Right atrium auricular region (tissue), 2 donors: ENCODE measurements around the gene KIN. TPM values are rescaled to one million over a fixed set of nuclear protein-coding genes. Genes with fewer than 3 reads are reported as not detected.

ENCODE experiments used
- DNase-seq: peaks from one replicate; pipeline ENCODE4 v3.0.0-alpha.2; 2019; ENCODE audit warnings: low spot score
- H3K27ac ChIP-seq, 2 donors: fragments of 200-600 bp; sonication (generic); 1 replicate in 1 of 2; 2 replicates in 1 of 2; pipeline ENCODE4 v1.5.1; 2016 to 2019
- H3K27me3 ChIP-seq, 2 donors: fragments of 200-600 bp; sonication (generic); one replicate each; pipeline versions ENCODE4 v1.5.1 to v1.6.0; 2017 to 2019
- H3K36me3 ChIP-seq: fragments of 200-600 bp; sonication (generic); one replicate; pipeline ENCODE4 v1.5.1; 2016
- H3K4me1 ChIP-seq, 2 donors: fragments of 200-600 bp; sonication (generic); one replicate each; pipeline versions ENCODE4 v1.5.1 to v1.6.0; 2017 to 2019
- H3K4me3 ChIP-seq, 2 donors: fragments of 200-600 bp; sonication (generic); 1 replicate in 1 of 2; 2 replicates in 1 of 2; pipeline ENCODE4 v1.5.1; 2017 to 2019; ENCODE audit warnings: mild to moderate bottlenecking in 1 of 2, moderate library complexity in 1 of 2
- H3K9me3 ChIP-seq, 2 donors: fragments of 200-600 bp; sonication (generic); one replicate each; pipeline ENCODE4 v1.5.1; 2019
- total RNA-seq, 2 donors: library from RNA; depleted of rRNA; stranded (reverse); fragments of >200 nt; gene quantifications; one replicate each; pipeline ENCODE4 v1.1.0, GENCODE V29; 2016
- TF ChIP-seq, protein P1 (sequence below), 2 donors: fragments of 200-600 bp; sonication (generic); IDR thresholded peaks; one replicate each; pipeline ENCODE4 v1.5.1; 2019; ENCODE audit warnings: antibody characterized with exemption in 2 of 2

Gene KIN
- total RNA-seq, 2 donors from 2014 or later: 3.0 to 5.1 TPM

DNA sequence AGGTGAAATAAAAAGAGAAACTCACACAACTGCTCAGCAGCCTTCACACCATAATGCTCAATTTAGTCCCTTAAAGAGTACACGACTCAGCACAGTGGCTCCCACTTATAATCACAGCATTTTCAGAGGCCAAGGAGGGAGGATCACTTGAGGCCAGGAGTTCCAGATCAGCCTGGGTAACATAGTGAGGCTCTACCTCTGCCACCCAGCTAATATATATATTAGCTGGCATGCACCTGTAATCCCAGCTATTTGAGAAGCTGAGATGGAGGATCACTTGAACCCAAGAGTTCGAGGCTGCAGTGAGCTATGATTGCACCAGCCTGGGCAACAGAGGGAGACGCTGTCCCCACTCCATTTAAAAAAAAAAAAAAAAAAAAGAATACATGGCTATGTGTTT lies 82.5 kb downstream of the KIN start:
- Histone ChIP-seq H3K27me3 (no peaks in the 10 kb centered on the region), H3K36me3 (no peaks in the 10 kb centered on the region), H3K4me3 (no peak overlapping the region), H3K27ac (no peak overlapping the region), H3K9me3 (no peaks in the 10 kb centered on the region), H3K4me1 (no peaks in the 10 kb centered on the region)
- TF ChIP-seq, protein P1, sequence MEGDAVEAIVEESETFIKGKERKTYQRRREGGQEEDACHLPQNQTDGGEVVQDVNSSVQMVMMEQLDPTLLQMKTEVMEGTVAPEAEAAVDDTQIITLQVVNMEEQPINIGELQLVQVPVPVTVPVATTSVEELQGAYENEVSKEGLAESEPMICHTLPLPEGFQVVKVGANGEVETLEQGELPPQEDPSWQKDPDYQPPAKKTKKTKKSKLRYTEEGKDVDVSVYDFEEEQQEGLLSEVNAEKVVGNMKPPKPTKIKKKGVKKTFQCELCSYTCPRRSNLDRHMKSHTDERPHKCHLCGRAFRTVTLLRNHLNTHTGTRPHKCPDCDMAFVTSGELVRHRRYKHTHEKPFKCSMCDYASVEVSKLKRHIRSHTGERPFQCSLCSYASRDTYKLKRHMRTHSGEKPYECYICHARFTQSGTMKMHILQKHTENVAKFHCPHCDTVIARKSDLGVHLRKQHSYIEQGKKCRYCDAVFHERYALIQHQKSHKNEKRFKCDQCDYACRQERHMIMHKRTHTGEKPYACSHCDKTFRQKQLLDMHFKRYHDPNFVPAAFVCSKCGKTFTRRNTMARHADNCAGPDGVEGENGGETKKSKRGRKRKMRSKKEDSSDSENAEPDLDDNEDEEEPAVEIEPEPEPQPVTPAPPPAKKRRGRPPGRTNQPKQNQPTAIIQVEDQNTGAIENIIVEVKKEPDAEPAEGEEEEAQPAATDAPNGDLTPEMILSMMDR (IDR thresholded peaks at IDR 0.05): no peak
- DNase-seq: no peak

DNA sequence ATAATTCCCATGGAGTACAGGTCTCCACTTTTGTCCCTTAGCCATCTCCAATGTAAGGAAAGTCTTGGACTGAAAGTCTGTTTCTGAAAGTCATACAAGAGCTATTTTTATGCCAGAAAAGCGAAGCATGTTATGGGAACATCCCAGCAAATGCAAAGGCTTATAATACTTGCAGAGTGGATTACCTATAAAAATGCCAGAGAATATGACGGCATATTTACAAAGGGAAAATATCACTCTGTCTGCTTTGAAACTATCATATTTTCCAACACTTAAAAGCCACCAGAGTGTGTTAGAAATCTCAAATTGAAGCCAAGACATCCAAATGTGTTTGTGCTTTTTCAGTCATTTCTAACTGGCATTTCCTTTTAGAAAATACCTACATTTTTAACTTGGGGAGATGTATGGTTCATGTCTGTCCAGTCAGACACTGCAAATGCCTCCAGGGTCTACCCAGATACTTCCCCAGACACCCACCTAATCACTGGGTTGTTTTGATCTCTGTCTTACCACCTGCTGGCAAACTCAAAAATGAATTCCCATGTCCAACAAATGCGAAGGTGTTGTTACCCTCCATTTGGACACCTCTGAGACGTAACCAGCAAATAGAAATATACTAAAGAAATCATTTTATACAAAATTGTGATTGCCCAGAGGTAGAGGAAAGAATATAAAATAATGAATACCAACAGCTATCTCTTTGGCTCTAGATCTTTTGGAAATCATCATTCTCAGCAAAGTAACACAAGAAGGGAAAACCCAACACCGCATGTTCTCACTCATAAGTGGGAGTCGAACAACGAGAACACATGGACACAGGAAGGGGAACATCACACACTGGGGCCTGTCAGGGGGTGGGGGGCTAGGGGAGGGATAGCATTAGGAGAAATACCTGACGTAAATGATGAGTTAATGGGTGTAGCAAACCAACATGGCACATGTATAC lies 83.4 kb downstream of the KIN start:
- H3K4me3 ChIP-seq: no peak overlapping the region
- H3K9me3 ChIP-seq: no peaks in the 10 kb centered on the region
- no peak overlapping the region for H3K27ac ChIP-seq
- TF ChIP-seq, protein P1 (IDR thresholded peaks at IDR 0.05): no peak
- no peak for DNase-seq
- no peaks in the 10 kb centered on the region for H3K27me3 ChIP-seq
- H3K36me3 ChIP-seq: no peaks in the 10 kb centered on the region
- no peaks in the 10 kb centered on the region for H3K4me1 ChIP-seq

DNA sequence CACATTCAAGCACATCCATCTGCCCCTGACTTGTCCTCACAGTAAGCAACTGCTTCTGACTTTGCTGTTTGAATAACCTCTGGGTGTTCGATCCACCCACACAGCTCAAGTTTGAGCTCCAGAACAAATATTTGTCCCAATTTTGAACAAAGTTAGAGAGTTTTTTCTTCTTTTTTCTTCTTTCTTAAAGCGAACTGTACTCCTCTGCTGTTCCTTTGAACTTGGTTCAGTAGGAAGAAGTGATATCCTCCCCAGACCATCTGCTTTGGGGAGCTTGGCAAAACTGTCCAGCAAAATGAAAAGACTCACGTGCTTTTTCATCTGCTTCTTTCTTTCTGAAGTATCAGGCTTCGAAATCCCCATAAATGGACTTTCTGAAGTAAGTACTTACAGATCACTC lies 84.7 kb downstream of the KIN start, which contains the start of gene ITIH2:
TSS of gene ITIH2 (plus strand) at position 177 of the 400 bp plus-strand sequence. CDS start at position 296, 119 bp downstream.
- Histone ChIP-seq H3K4me3 (no peak within 1 kb of the TSS), H3K9me3 (no peaks in the 10 kb centered on the region), H3K36me3 (no peaks in the 10 kb centered on the region), H3K27me3 (no peaks in the 10 kb centered on the region), H3K4me1 (no peaks in the 10 kb centered on the region), H3K27ac (no peak within 1 kb of the TSS)
- DNase-seq: no peak
- TF ChIP-seq, protein P1 (IDR thresholded peaks at IDR 0.05): no peak

DNA sequence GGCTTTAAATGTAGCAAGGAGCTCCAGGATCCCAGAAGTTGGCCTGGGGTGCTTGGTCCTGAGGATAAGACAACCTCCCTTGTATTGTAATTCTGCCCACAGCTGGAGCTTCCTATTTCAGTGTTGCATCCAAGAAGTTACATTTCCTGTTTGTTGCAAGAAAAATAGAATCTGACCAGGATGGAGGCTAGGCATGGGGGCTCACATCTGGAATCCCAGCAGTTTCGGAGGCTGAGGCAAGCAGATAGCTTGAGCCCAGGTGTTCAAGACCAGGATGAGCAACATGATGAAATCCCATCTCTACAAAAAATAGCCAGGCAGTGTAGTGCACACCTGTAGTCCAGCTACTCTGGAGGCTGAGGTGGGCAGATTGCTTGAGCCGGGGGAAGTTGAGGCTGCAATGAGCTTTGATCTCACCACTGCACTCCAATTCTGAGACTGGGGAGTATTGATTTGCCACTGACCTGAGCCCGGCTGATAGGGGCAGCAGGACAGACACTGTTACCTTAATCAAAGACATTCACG lies 85.4 kb downstream of the KIN start:
- no peak for DNase-seq
- H3K27me3 ChIP-seq: no peaks in the 10 kb centered on the region
- no peaks in the 10 kb centered on the region for H3K9me3 ChIP-seq

DNA sequence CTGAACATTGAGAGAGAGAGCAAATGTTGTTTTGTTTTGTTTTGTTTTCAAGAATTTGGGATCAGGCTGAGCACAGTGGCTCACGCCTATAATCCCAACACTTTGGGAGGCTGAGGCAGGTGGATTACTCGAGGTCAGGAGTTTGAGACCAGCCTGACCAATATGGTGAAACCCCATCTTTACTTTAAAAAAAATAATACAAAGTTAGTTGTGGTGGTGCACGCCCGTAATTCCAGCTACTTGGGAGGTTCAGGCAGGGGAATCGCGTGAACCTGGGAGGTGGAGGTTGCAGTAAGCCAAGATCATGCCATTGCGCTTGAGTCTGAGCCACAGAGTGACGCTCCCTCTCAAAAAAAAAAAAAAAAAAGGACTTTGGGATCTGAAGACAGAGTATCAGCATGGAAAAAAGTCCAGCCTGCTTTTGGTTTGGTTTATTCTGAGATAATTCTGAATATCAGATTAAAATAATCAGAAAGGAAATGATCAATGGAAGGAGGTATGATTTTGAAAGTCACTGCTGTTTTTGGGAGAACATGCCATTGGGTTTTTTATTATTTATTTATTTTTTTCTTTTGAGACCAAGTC lies 86.5 kb downstream of the KIN start:
- H3K27me3 ChIP-seq: no peaks in the 10 kb centered on the region
- H3K4me1 ChIP-seq: no peaks in the 10 kb centered on the region
- H3K9me3 ChIP-seq: no peaks in the 10 kb centered on the region
- H3K36me3 ChIP-seq: no peaks in the 10 kb centered on the region
- TF ChIP-seq, protein P1 (IDR thresholded peaks at IDR 0.05): no peak
- no peak overlapping the region for H3K27ac ChIP-seq
- no peak overlapping the region for H3K4me3 ChIP-seq
- DNase-seq: no peak

More for the DNA sequence above, 85.4 kb downstream of the KIN start:
- H3K4me3 ChIP-seq: no peak overlapping the region
- TF ChIP-seq, protein P1 (IDR thresholded peaks at IDR 0.05): no peak
- no peak overlapping the region for H3K27ac ChIP-seq
- H3K36me3 ChIP-seq: no peaks in the 10 kb centered on the region
- H3K4me1 ChIP-seq: no peaks in the 10 kb centered on the region

Other genes starting within 250 kb of the KIN start
- gene ITIH5, start 121.0 kb downstream of the KIN start, total RNA-seq: 1 to 10 TPM; 3.1 to 7.3 TPM
- gene ITIH2, start 84.7 kb downstream of the KIN start, total RNA-seq: not detected
- gene ATP5F1C, start 184 bp upstream of the KIN start, total RNA-seq: 100 to 1,000 TPM; 478 to 891 TPM
- gene TAF3, start 30.5 kb upstream of the KIN start, total RNA-seq: 1 to 10 TPM; 4.6 to 6.1 TPM